IPS-NIHi11 (cell line): Measurements from ENCODE around the gene TAF3.
"Not testable (repeated sequence)": the region's sequence is repeated elsewhere in the genome, so short reads cannot be mapped to it uniquely, and the experiment has no call there.

Source experiments
- DNase-seq: peaks from one replicate; pipeline ENCODE4 v3.0.0; 2012; ENCODE audit warnings: mixed read lengths, low spot score

Gene TAF3

GRCh38 chr10:7818295-7819120 lies at the start of gene TAF3:
Gene TAF3, plus strand, starts transcription at chr10:7818505. Its CDS starts 205 bp downstream, at chr10:7818710.
- DNase-seq, result peak; percentile 93

- DNase-seq, result no peak
Observed at GRCh38 chr10:7773845-7774801, 44.2 kb upstream of the TAF3 start.

- no peak for DNase-seq
Observed at GRCh38 chr10:7776777-7777176, 41.5 kb upstream of the TAF3 start.

GRCh38 chr10:7782194-7782593 lies 36.1 kb upstream of the TAF3 start:
- not testable (repeated sequence) for DNase-seq

GRCh38 chr10:7786430-7786829 lies 31.9 kb upstream of the TAF3 start:
- DNase-seq, result no peak

- no peak for DNase-seq
Observed at GRCh38 chr10:7787150-7787856, 31.0 kb upstream of the TAF3 start.

- peak; percentile 98 for DNase-seq
Observed at GRCh38 chr10:7787857-7788638, 30.3 kb upstream of the TAF3 start, which contains the start of the genes ATP5F1C and KIN. Gene ATP5F1C, plus strand, starts transcription at chr10:7788177. Its CDS starts 31 bp downstream, at chr10:7788208. Gene KIN, minus strand, starts transcription at chr10:7787993. Its CDS starts 60 bp downstream, at chr10:7787933.

- DNase-seq, result peak; percentile 28
Observed at GRCh38 chr10:7788639-7789286, 29.5 kb upstream of the TAF3 start.

GRCh38 chr10:7789390-7789789 lies 28.9 kb upstream of the TAF3 start:
- no peak for DNase-seq

GRCh38 chr10:7792541-7792940 lies 25.8 kb upstream of the TAF3 start:
- no peak for DNase-seq

- no peak for DNase-seq
Observed at GRCh38 chr10:7794251-7795026, 23.9 kb upstream of the TAF3 start.

- DNase-seq, result no peak
Observed at GRCh38 chr10:7795605-7796004, 22.7 kb upstream of the TAF3 start.

- no peak for DNase-seq
Observed at GRCh38 chr10:7797582-7797981, 20.7 kb upstream of the TAF3 start.

- DNase-seq, result no peak
Observed at GRCh38 chr10:7802606-7803005, 15.7 kb upstream of the TAF3 start.

GRCh38 chr10:7804216-7804615 lies 14.1 kb upstream of the TAF3 start:
- DNase-seq, result no peak

GRCh38 chr10:7804741-7805140 lies 13.6 kb upstream of the TAF3 start:
- no peak for DNase-seq

- DNase-seq, result no peak
Observed at GRCh38 chr10:7808686-7809267, 9.5 kb upstream of the TAF3 start.

- DNase-seq, result no peak
Observed at GRCh38 chr10:7810443-7810842, 7.9 kb upstream of the TAF3 start.

GRCh38 chr10:7811000-7811399 lies 7.3 kb upstream of the TAF3 start:
- DNase-seq, result no peak
